ENCODE data around the gene MALRD1.

MALRD1 gene

GRCh38 chr10:19408924-19409323 is 360.3 kb downstream of the MALRD1 start:
- DNase-seq, result no peak

- no peak for DNase-seq
These were observed 362.5 kb downstream of the MALRD1 start for GRCh38 chr10:19411119-19411518.

GRCh38 chr10:19412531-19412930 is 363.9 kb downstream of the MALRD1 start:
- no peak for DNase-seq

GRCh38 chr10:19416164-19416563 is 367.6 kb downstream of the MALRD1 start:
- no peak for DNase-seq

GRCh38 chr10:19417740-19418139 is 369.1 kb downstream of the MALRD1 start:
- no peak for DNase-seq

GRCh38 chr10:19421674-19422073 is 373.1 kb downstream of the MALRD1 start:
- DNase-seq, result no peak

- no peak for DNase-seq
These were observed 377.4 kb downstream of the MALRD1 start for GRCh38 chr10:19426034-19426433.

GRCh38 chr10:19431622-19432351 is 383.2 kb downstream of the MALRD1 start:
- no peak for DNase-seq

GRCh38 chr10:19449860-19450259 is 401.3 kb downstream of the MALRD1 start:
- no peak for DNase-seq

- DNase-seq, result no peak
These were observed 402.8 kb downstream of the MALRD1 start for GRCh38 chr10:19451356-19451755.

GRCh38 chr10:19451937-19452336 is 403.3 kb downstream of the MALRD1 start:
- no peak for DNase-seq

- no peak for DNase-seq
These were observed 405.4 kb downstream of the MALRD1 start for GRCh38 chr10:19453967-19454366.

GRCh38 chr10:19461588-19461987 is 413.0 kb downstream of the MALRD1 start:
- DNase-seq, result no peak

GRCh38 chr10:19466709-19467108 is 418.1 kb downstream of the MALRD1 start:
- DNase-seq, result no peak

- DNase-seq, result no peak
These were observed 419.8 kb downstream of the MALRD1 start for GRCh38 chr10:19468413-19468812.

GRCh38 chr10:19469521-19469920 is 420.9 kb downstream of the MALRD1 start:
- no peak for DNase-seq

GRCh38 chr10:19479854-19480253 is 431.3 kb downstream of the MALRD1 start:
- no peak for DNase-seq

- no peak for DNase-seq
These were observed 431.8 kb downstream of the MALRD1 start for GRCh38 chr10:19480353-19480752.

GRCh38 chr10:19483421-19483820 is 434.8 kb downstream of the MALRD1 start:
- no peak for DNase-seq

GRCh38 chr10:19488592-19489280 is 440.1 kb downstream of the MALRD1 start:
- DNase-seq, result no peak

- no peak for DNase-seq
These were observed 442.6 kb downstream of the MALRD1 start for GRCh38 chr10:19491166-19491565.

GRCh38 chr10:19493917-19494316 is 445.3 kb downstream of the MALRD1 start:
- DNase-seq, result no peak

GRCh38 chr10:19497026-19497425 is 448.4 kb downstream of the MALRD1 start:
- DNase-seq, result no peak

Data from NCI-H1105 (cell line).